Stromal cell of bone marrow (primary cell): ENCODE measurements around the gene FGD6.
"Not testable (repeated sequence)": the region's sequence is repeated elsewhere in the genome, so short reads cannot be mapped to it uniquely, and the experiment has no call there.

Experiments used
- DNase-seq: peaks from one replicate; pipeline ENCODE4 v3.0.0-alpha.2; 2012; ENCODE audit warnings: low read depth

FGD6 gene

GRCh38 chr12:95217377-95218149 lies at the start of gene FGD6, which contains the start of gene VEZT:
TSS of gene FGD6 (minus strand) at chr12:95217467. CDS start at chr12:95217240, 227 bp downstream.
TSS of gene VEZT (plus strand) at chr12:95217807. CDS start at chr12:95217851, 44 bp downstream.
- DNase-seq, result peak; percentile 99

- no peak for DNase-seq
These were observed 49.0 kb upstream of the FGD6 start for GRCh38 chr12:95266254-95266653.

- no peak for DNase-seq
These were observed 48.5 kb upstream of the FGD6 start for GRCh38 chr12:95265765-95266164.

- DNase-seq, result no peak
These were observed 45.5 kb upstream of the FGD6 start for GRCh38 chr12:95262808-95263207.

- DNase-seq, result no peak
These were observed 43.8 kb upstream of the FGD6 start for GRCh38 chr12:95261109-95261508.

GRCh38 chr12:95259368-95259767 lies 42.1 kb upstream of the FGD6 start:
- DNase-seq, result no peak

- DNase-seq, result no peak
These were observed 41.5 kb upstream of the FGD6 start for GRCh38 chr12:95258803-95259202.

- no peak for DNase-seq
These were observed 40.9 kb upstream of the FGD6 start for GRCh38 chr12:95258151-95258550.

GRCh38 chr12:95257541-95257940 lies 40.3 kb upstream of the FGD6 start:
- DNase-seq, result no peak

GRCh38 chr12:95253386-95253785 lies 36.1 kb upstream of the FGD6 start:
- no peak for DNase-seq

GRCh38 chr12:95248604-95249360 lies 31.5 kb upstream of the FGD6 start:
- DNase-seq, result no peak

- no peak for DNase-seq
These were observed 30.8 kb upstream of the FGD6 start for GRCh38 chr12:95248095-95248494.

- DNase-seq, result no peak
These were observed 27.1 kb upstream of the FGD6 start for GRCh38 chr12:95244350-95244749.

GRCh38 chr12:95243497-95244183 lies 26.4 kb upstream of the FGD6 start:
- no peak for DNase-seq

- DNase-seq, result no peak
These were observed 24.7 kb upstream of the FGD6 start for GRCh38 chr12:95241761-95242506.

GRCh38 chr12:95241138-95241537 lies 23.9 kb upstream of the FGD6 start:
- DNase-seq, result not testable (repeated sequence)

- no peak for DNase-seq
These were observed 23.3 kb upstream of the FGD6 start for GRCh38 chr12:95240556-95240955.

GRCh38 chr12:95239835-95240234 lies 22.6 kb upstream of the FGD6 start:
- DNase-seq, result not testable (repeated sequence)

GRCh38 chr12:95239216-95239615 lies 21.9 kb upstream of the FGD6 start:
- DNase-seq, result no peak

- no peak for DNase-seq
These were observed 20.9 kb upstream of the FGD6 start for GRCh38 chr12:95238150-95238549.

- no peak for DNase-seq
These were observed 20.0 kb upstream of the FGD6 start for GRCh38 chr12:95237315-95237714.

- DNase-seq, result not testable (repeated sequence)
These were observed 18.4 kb upstream of the FGD6 start for GRCh38 chr12:95235621-95236020.
